HG02970 (cell line): Measurements from ENCODE around the gene TSPEAR.

Experiments
- ATAC-seq: cut with Tn5 transposase; IDR thresholded peaks from one replicate; pipeline ENCODE4 v1.9.1; 2021; ENCODE audit warnings: mild to moderate bottlenecking, moderate library complexity, moderate number of reproducible peaks; ENCODE audit not compliant: unreplicated experiment, low FRiP score

The TSPEAR gene

DNA sequence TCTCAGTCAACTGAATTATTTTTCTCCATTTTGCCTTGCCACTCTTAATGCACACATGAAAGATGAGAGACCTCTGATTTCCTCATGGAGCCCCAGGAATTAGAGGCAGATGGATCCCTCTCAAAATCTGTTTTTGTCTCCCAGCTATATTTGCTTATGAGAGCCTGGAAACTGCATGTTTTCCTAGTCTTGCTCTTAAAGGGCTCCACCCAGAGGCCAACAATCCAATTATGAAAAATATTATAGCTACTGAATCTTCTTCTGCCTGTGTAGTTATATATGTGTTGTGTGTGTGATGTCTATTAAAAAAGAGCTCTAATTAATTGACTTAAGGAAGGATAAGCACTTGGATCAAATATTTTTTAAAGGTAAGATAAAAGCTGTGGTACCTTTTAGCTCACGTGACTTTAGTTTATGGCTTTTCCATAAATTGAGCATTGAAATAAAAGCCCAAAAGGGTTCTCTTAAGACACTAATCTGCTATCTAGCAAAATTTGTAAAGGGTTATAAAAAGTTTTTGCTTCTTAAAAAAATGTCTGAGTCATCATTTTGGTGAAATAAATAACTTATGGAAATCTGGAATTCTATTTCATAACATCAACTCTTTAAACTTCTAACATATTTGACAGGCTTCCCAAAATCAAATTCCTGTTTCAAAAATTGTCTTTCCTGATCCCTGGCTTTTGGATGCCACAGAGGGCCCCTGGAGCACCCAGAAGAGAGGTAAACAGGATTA, 31.2 kb upstream of the TSPEAR start:
- ATAC-seq = no peak

DNA sequence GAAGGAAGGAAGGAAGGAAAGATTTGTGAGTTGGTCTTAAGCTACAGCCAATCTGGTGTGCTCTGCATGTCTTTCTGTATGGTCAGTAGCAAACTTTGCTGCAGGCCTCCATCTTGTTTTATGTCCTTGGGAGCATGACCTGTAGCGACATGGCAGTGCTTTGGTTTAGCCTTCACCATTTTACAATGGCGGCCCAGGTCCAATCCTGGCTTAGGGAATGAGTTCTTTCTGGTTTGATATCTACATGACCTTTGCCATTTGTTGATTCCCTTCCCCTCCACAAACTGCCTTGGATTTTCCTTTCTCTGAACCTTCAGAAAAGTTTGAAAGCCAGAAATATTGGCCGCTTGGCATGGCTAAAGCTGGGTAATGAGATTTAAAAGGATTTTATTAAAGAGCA, 30.5 kb upstream of the TSPEAR start:
- no peak for ATAC-seq

DNA sequence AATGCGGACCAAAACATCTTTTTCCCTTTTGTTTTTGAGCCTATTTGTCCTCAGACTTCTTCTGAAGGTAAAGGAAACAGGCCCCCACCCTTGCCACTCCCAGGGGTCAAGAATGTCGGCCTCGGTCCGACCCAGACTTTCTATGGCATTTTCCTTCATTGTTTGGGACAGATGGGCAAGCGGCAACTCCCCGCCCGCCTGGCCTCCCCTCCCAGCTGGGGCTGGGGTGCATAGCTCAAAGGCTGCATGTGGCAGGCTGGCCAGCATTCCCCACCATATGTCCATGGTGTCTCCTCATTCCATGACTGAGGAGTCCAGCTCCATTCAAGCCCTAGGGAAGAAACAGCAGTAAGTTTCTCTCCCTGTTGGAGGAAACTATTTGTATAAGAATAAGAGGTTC, 29.4 kb upstream of the TSPEAR start:
- no peak for ATAC-seq

DNA sequence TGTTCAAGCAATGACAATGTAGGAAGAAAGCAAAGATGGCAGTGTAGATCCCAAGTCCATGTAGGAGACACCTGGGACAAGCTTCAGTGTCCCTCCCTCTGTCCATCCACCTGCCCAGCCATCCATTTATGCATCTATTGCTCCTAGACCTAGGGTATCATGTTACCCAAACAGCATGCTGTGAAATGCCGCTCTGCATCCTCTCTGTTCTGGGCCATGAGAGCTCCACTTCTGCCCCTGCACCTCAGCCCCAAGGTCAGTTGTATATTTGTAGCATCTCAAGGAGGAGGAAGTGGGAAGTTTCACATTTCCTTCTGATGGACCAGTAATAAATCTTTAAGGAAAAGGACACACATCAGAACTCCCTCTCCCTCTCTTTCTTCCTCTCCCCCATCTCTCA, 27.9 kb upstream of the TSPEAR start:
- no peak for ATAC-seq

DNA sequence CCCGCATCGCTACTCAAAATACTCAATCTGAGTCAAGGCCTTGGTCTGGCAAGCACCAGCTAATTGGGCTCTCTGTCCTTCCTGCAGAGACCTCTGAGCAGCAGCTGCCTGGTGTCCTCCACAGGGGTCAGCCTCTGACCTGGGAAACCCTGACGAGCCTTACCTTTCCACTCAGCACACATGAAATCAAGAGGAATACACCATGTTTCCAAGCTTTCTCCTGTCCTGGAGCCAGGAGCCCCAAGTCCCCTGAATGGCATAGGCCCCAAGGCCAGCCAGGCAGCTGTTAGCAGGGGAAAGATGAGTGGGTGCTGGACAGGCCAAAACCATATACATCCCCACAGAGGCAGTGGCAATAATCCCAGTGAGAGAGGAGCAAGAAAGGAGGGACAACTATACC, 27.2 kb upstream of the TSPEAR start:
- no peak for ATAC-seq

DNA sequence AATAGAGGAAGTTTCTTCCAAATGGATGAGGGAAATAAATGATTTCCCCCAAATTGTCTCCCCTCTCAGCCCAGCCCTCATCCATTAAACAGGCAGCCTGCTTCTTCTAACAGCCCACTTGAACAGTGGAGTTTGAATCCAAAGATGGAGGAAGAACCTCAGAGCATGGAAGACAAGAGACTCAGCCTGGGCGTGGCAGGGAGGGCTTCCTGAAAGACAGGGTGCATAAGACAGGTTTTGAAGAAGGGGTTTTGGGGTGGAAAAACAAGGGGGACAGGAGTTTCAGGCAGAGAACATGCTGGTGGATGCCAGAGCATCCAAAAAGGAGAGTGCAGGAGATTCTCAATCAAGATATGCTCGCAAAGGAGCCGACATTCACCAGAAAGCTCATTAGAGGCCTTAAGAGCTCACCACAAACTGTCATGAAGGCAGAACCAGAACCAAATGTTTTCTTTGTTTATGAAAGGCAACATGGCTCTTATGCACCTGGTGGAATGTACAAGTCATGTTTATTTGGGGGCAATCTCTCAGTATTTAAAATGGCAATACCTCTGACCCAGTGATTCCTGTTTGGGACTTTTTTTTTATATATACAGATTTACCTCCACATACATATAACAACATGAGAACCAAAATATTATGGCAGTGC, 26.5 kb upstream of the TSPEAR start:
- ATAC-seq = no peak

DNA sequence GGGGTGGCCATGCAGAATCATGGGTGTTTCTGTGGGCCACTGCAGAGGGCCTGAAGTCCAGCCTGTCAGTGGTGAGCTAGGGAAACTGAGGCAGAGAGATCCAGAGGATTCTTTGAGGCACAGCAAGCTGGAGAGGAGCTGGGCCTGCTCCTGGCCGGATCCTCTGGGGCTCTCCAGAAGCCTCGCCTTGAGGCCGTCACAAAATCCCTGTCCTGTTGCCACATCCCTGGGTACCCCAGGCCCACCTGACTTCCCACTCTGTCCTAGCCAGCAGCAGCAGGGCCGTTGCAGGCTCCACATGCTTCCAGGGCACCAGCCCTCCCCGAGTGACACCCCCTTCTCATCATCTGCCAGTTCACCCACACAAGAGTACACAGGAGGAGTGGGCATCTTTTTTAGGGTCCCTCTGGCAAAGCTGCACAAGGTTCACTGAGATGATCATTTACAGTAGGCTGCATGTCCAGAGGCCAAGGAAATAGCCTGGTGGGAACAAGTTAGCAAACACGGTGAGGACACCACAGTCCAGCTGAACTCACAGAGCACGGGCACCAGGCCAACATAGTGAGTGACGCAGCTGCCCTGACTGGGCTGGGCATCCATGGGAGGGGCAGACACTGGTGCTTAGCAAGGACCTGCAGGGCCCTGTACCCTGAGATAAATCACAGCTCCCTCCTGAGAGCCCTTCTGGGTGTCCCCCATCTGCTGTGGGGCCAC, 25.1 kb upstream of the TSPEAR start:
- ATAC-seq = no peak

DNA sequence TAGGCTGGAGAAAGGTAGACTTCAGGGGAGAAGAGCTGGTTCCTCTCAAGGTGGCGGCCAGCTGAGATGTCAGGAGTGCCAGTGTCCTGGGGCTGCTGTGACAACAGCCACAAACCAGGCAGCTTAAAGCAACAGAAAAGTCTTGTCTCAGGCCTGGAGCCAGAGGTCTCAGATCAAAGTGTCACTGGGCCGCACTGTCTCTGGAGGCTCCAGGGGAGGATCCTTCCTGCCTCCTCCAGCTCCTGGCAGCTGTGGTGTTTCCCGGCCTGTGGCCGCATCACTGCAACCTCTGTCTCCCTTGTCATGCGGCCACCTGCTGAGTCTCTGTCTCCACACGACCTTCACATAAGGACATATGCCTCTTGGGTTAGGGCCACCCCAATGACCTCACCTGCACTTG, 24.4 kb upstream of the TSPEAR start:
- no peak for ATAC-seq

DNA sequence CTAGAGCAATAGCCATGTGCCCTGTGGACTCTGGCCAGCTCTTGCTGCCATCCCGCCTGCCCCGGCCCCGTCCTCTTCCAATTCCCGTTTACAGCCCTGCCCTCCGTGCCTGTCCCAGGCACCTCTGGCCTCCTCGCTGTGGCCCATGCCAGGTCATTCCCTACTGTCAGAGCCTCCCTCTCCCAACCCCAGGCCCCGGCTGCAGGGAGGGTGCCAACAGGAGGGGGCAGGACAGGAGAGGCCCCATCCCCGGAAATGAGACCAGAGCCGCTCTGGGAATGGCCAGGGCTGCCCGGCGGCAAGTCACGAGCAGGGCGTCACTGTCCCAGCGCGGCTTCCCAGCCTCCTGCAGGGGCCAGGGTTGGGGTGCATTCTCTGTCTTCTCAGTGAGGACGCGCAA, 23.5 kb upstream of the TSPEAR start:
- ATAC-seq = no peak

DNA sequence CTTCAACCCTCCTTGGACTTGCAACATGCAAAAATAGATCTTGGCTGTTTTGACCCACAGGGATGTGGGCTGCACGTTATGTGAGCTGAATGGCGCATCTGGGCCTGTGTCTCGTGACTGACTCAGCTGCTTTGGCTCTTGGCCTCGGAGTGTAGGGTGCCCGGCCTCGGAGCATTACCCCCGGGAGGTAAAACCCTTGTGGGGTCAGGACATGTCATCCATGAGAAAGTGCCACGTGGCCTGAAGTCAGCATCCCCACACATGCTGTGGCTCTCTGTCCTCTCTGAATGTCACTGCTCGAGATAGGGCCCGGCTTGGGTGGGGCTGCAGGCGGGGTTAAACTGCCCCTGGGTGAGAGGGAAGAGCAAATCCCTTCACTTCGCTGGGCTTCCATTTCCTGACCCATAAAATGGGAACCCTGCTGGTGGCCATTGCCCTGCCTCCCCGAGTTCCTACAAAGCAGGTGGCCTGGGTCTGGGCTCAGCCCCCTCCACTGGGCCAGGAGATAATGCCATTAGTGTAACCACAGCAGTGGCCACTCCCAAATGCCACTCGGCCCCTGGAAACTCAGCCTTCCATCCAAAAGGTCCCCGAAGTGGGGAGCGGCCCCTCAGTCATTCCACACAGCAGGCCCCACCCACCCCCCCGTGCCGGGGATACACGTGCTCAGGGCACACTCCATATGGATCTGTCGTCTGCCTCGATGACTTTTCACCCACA, 22.8 kb upstream of the TSPEAR start:
- ATAC-seq = no peak

DNA sequence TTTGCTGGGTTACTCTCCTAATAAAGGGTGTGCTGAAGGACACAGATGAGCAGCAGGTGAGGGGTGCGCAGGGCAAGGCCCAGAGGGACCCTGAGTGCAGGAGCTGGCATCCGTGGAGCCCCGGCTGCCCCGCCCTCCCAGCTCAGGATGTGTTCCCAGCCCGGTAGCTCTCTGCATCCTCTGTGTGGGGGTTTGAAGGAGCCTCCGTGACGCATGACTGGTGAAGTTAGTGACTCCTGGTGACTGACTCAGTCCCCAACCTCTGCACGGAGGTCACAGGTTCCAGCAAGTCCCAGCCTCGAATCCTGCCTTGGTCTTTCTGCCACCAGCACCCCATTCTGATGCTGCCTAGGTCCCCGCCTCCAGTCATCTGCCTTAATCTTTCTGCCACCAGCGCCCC, 21.6 kb upstream of the TSPEAR start:
- ATAC-seq = no peak

DNA sequence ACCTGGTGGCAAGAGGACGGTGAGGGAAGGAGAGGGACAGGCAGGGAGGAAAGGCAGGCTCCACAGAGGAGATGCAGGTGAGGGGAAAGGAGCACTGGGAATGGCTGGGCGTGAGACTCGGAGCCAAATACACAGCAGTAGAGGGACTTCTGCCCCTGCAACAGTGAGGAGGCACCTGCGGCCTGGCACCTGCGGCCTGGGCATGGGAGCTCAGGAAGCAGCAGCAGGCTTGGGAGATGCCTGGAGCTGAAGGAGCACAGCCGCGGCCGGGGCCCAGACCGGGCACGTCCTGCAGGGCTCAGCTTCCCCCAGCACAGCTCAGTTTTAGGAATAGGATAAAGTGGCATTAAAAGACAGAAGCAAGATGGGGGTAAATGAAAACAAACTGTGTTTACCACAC, 20.9 kb upstream of the TSPEAR start:
- no peak for ATAC-seq

DNA sequence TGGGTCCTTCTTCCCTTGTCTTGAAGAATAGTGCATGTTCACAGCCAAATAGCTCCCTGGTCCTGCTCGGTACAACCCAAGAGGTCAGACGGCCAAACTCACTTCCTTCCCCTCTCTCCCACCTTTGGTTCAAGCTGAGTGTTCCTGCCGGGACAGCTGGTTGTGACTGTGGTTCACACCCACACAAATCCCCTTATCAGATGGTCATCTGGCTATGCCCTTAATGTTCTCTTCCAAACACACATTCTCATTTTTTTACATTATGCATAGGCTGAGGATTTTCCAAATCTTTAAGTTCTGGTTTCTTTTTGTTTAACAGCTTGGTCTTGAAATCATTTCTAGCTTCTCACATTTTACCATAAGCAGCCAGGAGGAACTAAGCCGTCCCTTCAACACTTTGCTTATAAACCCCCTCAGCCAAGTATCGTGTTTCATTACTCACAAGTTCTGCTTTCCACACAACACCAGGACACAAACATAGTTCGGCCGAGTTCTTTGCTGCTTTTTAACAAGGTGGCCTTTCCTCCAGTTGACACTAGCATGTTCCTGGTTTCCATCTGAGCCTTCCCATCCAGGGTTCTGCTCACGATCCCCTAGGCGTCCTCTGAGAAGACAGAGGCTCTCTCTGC, 19.7 kb upstream of the TSPEAR start:
- ATAC-seq = no peak

DNA sequence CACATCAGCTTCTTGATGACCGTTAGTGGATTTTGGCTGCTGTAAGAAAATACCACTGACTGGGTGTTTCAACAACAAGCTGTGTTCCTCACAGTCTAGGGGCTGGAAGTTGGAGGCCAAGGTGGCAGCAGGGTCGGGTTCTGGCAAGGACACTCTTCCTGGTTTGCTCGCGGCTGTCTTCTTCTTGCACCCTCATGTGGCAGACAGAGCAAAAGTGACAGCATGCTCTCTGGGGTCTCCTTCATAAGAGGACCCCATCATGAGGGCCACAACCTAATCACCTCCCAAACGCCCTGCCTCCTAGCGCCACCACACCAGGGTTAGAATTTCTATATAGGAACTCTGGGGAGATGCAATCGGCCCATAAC, 18.6 kb upstream of the TSPEAR start:
- ATAC-seq = no peak

DNA sequence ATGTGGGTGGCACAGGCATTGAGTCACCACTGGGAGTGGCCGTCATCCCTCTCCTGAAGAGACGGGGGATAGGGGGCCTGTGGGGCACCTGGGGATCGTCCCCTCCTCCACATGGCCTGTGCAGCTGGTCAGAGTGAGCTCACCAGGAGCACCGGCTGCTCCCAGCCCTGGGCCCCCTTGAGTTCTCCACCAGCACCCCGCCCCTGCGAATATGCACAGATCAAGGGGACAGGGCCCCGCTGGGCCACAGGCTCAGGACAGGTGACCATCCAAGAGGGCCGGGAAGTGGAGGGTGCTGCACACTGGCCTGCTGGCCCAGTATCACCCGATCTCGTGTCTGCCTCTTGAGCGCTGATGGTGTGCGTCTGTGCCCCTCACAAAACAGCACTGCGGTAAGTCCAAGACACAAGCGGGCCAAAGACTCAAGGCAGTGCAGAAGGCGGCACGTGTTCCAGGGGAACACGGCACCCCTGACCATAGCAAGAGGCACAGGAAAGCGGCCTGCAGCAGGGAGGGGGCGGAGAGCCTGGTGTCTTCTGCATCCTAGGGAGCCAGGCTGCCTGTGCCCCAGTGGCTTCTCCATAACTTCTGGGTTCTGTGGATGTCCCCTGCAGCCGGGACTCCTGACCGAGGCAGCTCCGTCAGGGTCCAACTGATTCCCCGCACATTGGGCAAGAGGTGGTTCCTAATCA, 18.1 kb upstream of the TSPEAR start:
- ATAC-seq = no peak

DNA sequence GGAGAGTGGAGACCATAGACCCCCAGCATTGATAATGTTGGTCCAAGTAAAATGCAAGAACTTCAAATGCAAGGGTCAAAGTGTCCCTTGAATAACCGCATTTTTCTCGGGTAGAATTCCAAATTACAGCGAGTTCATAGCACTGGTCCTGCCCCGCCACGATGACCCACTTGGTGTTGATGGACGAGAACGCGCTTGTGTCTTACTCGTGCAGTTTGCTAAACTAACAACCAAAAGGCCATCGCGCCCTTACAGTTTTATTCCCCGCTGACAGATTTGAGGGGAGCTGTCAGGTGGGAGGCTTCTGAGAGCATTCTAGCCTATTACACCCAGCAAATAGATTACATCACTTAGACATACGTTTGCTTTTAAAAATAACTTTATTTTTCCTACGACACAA, 17.3 kb upstream of the TSPEAR start:
- ATAC-seq = no peak

DNA sequence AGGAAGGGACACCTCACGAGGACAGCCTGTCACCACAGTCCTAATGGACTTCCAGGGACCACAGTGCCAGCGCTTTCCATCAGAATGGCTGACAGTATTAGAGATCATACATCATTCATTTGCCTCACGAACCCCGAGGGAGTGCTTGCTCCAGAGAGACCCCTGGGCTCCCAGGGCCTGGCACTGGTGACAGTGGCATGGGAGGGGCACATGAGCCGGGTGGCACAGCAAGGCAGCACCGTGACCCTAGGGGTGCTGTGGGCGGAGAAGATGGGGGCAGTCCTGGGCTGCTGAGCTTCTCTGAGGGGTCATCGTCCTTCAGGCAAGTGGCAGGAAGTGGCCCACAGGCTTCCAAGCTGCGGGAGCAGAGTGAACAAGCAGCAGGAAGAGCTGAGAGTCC, 16.4 kb upstream of the TSPEAR start:
- no peak for ATAC-seq

DNA sequence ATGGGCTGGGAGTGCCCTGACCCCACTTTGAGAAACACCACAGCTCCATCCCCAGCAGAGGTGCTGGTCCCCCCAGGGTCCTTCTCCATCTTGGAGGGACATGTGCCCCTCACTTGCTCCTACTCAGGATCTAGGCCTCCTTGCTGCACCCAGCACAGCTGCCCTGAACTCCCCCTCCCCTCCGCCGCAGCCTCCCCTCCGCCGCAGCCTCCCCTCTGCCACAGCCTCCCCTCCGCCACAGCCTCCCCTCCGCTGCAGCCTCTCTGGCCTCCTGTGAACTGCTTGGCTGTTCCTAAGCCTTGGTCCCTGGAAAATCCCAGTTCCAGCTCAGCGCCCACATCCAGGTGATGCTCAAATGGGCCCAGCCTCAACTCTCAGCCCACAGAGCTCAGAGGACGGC, 15.9 kb upstream of the TSPEAR start:
- ATAC-seq = no peak

DNA sequence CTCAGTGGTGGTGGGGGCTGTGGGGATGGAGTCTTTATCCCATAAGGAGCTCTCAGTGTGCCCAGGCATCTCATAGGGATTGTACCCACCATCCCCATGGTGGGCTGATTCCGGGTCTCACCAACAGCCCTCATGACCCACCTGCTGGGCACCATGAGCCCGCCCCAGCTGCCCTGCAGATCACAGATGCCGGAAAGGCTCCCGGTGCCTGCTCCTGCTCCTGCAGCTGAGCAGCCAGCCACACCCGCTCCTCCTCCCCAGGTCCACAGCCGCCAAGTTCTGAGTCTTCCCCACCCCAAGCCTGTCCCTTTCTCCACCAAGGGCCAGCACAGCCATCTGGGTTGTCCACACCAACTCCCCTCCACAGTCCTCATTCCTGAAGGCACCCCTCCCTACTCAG, 15.5 kb upstream of the TSPEAR start:
- ATAC-seq = no peak

DNA sequence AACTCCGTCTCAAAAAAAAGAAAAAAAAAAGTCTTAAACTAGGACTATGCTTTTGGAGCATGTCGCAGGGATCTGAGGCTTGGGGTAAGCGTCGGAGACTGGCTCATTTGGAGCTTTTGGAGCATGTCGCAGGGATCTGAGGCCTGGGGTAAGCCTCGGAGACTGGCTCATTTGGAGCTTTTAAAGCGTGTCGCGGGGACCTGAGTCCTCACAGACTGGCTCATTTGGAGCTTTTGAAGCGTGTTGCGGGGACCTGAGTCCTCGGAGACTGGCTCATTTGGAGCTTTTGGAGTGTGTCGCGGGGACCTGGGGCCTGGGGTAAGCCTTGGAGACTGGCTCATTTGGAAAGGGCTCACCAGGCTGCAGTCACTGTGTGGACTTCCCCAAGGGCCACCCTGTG, 13.6 kb upstream of the TSPEAR start:
- no peak for ATAC-seq
